HAP-1 (cell line): ENCODE results near the gene PDE8A.
"Not testable (repeated sequence)": the region's sequence is repeated elsewhere in the genome, so short reads cannot be mapped to it uniquely, and the experiment has no call there.

Source experiments
- DNase-seq, 2 experiments: peaks; one replicate each; pipeline ENCODE4 v3.0.0-alpha.2; 2016 to 2020; ENCODE audit warnings: low spot score in 2 of 2
- H3K27me3 ChIP-seq: fragments of 250-450 bp; sonication (Bioruptor Pico); 2 replicates; pipeline ENCODE4 v1.5.1; 2020; ENCODE audit warnings: low read depth, mild to moderate bottlenecking, moderate library complexity
- H3K36me3 ChIP-seq: fragments of 250-450 bp; sonication (Bioruptor Pico); replicated peaks from 2 replicates; pipeline ENCODE4 v1.5.1; 2020; ENCODE audit warnings: mild to moderate bottlenecking
- H3K4me1 ChIP-seq: fragments of 250-450 bp; sonication (Bioruptor Pico); 2 replicates; pipeline ENCODE4 v1.5.1; 2020; ENCODE audit warnings: mild to moderate bottlenecking
- H3K4me3 ChIP-seq: fragments of 250-450 bp; sonication (Bioruptor Pico); 2 replicates; pipeline ENCODE4 v1.5.1; 2020; ENCODE audit warnings: mild to moderate bottlenecking, moderate library complexity
- H3K9me3 ChIP-seq: fragments of 250-450 bp; sonication (Bioruptor Pico); 2 replicates; pipeline ENCODE4 v1.5.1; 2020; ENCODE audit warnings: mild to moderate bottlenecking, moderate library complexity
- in situ Hi-C: fragments of 300-500 bp; cut with MboI; formaldehyde crosslinking; loops from 3 replicates; pipeline ENCODE4 v1.14.3; 2020; ENCODE audit warnings: low sequenced_read_pairs, inconsistent platforms, mixed read lengths

The PDE8A gene

DNA sequence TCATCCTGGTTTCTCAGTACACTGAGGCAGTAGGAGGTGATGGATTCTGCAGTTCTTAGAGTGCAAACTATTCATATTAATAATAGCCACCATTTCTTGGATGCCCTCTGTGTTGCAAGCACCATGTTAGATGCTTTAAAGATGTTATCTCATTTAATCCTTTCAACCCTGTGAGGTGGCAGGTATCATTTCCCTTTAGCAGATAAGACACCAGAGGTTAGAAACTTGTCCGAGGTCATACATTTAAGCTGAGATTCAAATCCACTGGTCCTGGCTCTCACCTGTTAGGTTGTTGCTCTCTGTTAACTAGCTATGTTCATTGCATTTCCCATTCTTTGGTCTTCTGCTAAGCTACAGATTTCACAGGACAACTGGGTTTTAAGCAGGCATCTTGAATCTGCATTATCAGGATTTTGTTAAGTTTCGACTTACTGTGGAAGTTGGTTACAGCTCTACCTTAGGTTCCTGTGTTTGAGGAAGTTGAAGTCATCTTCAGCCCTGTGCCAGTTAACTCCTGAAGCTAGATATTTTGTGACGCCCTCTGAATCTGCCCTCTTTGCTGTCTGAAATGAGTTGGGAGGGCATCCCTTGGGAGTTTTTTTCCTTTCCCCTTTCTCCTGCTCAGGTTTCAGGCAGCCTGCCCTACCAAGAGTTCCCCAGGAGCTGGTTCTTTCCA, 6.4 kb downstream of the PDE8A start:
- Histone ChIP-seq H3K4me1 (peaks cover 33% of the 10 kb centered on the region), H3K36me3 (peaks cover 5% of the 10 kb centered on the region; the same call in 1 of the 2 replicates), H3K27me3 (no peaks in the 10 kb centered on the region), H3K9me3 (no peaks in the 10 kb centered on the region), H3K4me3 (no peak overlapping the region)
- no peak for DNase-seq
- in situ Hi-C loops, result no loop called here

- peaks cover 24% of the 10 kb centered on the region for H3K4me1 ChIP-seq
- in situ Hi-C loops, result no loop called here
- no peak overlapping the region for H3K4me3 ChIP-seq
- H3K27me3 ChIP-seq, result no peaks in the 10 kb centered on the region
- DNase-seq, result no peak
- peaks cover 5% of the 10 kb centered on the region; the same call in 1 of the 2 replicates for H3K36me3 ChIP-seq
- no peaks in the 10 kb centered on the region for H3K9me3 ChIP-seq
Observed at GRCh38 chr15:84988909-84989644, 7.4 kb downstream of the PDE8A start.

DNA sequence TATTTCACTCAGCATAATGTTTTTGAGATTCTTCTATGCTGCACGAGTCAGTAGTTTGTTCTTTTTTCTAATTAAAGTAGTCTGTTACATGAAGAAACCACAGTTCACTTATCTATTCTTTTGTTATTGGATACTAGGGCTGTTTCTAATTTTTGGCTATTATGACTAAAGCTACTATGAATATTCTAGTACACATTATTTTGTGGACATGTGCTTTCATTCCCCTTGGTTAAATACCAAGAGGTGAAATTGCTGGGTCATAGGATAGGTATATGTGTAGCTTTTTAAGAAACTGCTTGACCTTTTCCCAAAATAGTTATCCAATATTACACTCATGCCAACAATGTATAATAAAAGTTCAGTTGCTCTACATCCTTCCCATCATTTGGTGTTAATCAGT, 8.9 kb downstream of the PDE8A start:
- H3K27me3 ChIP-seq, result no peaks in the 10 kb centered on the region
- peak in 1 of 2 experiments; percentile 32 for DNase-seq
- H3K4me1 ChIP-seq, result peaks cover 13% of the 10 kb centered on the region
- in situ Hi-C loops, result no loop called here
- no peaks in the 10 kb centered on the region for H3K9me3 ChIP-seq
- H3K36me3 ChIP-seq, result peaks cover 5% of the 10 kb centered on the region; the same call in 1 of the 2 replicates
- no peak overlapping the region for H3K4me3 ChIP-seq

DNA sequence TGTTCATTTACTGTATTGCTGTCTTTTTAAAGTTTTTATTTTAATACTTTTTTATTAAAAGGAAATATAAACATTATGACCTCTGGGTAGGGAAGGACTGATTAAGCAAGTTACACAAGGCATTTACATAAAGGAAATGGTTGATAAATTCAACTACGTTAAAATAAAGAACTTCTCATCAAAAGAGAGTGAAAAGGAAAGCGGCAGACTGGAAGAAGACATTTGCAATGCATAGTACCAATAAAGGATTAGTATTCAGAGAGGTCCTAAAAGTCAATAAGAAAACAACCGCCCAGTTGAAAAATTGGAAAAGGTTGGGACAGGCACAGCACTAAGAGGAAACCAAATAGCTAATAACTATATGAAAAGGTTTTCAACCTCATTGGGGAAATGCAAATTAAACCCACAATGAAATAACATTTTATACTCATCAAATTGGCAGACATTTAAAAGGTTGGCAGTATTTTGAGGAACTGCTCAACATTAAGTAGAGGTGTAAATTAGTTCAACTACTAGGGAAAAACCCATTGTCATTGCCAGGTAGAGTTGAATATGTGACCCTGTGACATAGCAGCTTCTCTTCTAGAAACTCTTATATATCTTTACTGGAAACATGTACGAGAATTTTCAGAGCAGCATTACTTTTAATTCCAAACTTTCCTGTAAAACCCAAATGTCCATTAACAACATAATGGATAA, 9.5 kb downstream of the PDE8A start:
- DNase-seq, result peak in 1 of 2 experiments; percentile 54
- no peaks in the 10 kb centered on the region for H3K27me3 ChIP-seq
- no peaks in the 10 kb centered on the region for H3K9me3 ChIP-seq
- in situ Hi-C loops, result no loop called here
- H3K36me3 ChIP-seq, result peaks cover 5% of the 10 kb centered on the region; the same call in 1 of the 2 replicates
- H3K4me3 ChIP-seq, result no peak overlapping the region
- peaks cover 13% of the 10 kb centered on the region for H3K4me1 ChIP-seq

- no peak for DNase-seq
- Histone ChIP-seq H3K4me3 (no peak overlapping the region), H3K27me3 (no peaks in the 10 kb centered on the region), H3K36me3 (peaks cover 5% of the 10 kb centered on the region; the same call in 1 of the 2 replicates), H3K4me1 (peaks cover 13% of the 10 kb centered on the region), H3K9me3 (no peaks in the 10 kb centered on the region)
- in situ Hi-C loops, result no loop called here
Observed at GRCh38 chr15:84992157-84992944, 10.7 kb downstream of the PDE8A start.

DNA sequence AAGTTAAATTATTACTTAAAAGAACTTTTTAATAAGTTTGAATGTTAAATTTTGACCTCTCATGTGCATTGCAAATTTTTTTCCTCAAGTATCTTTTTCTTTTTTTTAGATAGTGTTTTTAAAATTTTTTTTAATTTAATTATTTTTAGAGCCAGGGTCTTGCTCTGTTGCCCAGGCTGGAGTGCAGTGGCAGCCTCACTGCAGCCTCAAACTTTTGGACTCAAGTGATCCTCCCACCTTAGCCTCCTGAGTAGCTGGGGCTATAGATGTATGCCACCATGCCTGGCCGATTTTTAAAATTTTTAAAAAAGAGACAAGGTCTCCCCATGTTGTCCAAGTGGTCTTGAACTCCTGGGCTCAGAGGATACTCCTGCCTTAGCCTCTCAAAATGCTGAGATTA, 14.4 kb downstream of the PDE8A start:
- in situ Hi-C loops, result no loop called here
- H3K4me3 ChIP-seq, result no peak overlapping the region
- H3K4me1 ChIP-seq, result peaks cover 4% of the 10 kb centered on the region
- no peaks in the 10 kb centered on the region for H3K27me3 ChIP-seq
- H3K9me3 ChIP-seq, result no peaks in the 10 kb centered on the region
- peaks cover 4% of the 10 kb centered on the region; the same call in 1 of the 2 replicates for H3K36me3 ChIP-seq
- DNase-seq, result no peak

DNA sequence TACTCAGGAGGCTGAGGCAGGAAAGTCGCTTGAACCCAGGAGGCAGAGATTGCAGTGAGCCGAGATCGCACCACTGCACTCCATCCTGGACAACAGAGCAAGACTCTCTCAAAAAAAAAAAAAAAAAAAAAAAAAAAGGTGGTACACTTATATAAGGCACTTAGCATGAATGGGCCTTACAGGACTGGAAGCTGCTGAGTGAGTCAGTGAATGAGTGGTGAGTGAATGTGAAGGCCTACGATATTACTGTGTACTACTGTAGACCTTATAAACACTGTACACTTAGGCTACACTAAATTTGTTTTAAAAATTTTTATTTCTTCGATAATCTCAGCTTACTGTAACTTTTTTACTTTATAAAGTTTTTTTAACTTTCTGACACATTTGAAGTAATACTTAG, 15.1 kb downstream of the PDE8A start:
- H3K36me3 ChIP-seq, H3K4me1 ChIP-seq, DNase-seq, H3K4me3 ChIP-seq, H3K9me3 ChIP-seq, in situ Hi-C loops, H3K27me3 ChIP-seq: not testable (repeated sequence)

GRCh38 chr15:84997214-84997613, 15.6 kb downstream of the PDE8A start:
- DNase-seq, result not testable (repeated sequence)

DNA sequence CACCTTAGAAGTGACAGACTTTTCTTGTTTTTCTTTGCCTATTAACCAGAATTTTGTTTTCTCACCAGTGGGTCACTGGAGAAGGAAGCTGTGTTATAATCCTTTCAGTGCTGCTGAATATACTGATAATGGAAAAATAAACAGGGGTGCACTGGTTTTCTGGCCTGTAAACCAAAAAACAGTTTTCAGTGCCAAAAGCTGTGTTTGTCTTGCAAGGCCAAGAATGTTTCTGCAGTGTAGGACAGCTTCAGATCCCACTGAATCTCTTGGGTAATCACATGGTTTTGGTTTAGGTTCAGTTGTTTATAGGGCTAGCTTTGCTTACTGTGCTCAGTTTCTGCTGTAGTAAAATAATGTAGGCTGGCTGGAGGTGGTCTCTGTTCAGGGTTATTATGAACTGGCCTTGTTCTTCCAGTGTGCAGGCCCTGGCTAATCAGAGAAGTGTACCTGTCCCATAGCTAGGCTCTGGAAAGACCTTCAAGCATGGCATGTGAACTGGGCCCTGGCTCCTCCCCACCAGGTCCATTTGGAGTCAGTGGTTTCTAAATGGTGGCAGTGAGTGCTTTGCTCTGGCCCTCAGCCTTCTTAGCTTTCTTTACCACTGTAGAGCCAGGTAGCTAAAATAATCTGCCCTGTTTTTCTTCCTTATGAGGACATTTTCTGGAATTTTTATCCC, 18.7 kb downstream of the PDE8A start:
- peaks cover 10% of the 10 kb centered on the region for H3K4me1 ChIP-seq
- no peaks in the 10 kb centered on the region; the same call in 1 of the 2 replicates for H3K36me3 ChIP-seq
- H3K9me3 ChIP-seq, result no peaks in the 10 kb centered on the region
- in situ Hi-C loops, result no loop called here
- no peak overlapping the region for H3K4me3 ChIP-seq
- H3K27me3 ChIP-seq, result no peaks in the 10 kb centered on the region
- DNase-seq, result no peak

More at GRCh38 chr15:84997214-84997613, 15.6 kb downstream of the PDE8A start:
- H3K4me1 ChIP-seq, H3K27me3 ChIP-seq, in situ Hi-C loops, H3K9me3 ChIP-seq, H3K36me3 ChIP-seq, H3K4me3 ChIP-seq: not testable (repeated sequence)

DNA sequence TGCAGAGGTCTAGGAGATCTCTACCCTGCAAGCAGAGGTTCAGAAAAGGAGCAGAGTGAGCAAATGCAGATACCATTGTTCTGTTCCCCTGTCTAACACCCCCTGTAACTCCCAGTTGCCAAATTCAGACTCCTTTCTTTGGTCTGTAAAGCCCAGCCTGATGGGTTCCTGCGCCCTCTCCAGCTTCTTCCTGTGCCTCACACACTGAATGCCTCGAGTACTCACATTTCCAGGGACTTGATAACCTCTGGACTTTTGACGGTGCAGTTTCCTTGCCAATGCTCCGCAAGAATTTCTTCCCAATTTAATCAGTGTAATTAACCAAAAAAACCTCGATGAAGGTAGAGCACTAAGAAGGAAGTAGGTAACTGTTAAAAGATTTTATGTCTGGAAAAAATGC, 19.3 kb downstream of the PDE8A start:
- Histone ChIP-seq H3K27me3 (no peaks in the 10 kb centered on the region), H3K4me1 (peaks cover 10% of the 10 kb centered on the region), H3K4me3 (no peak overlapping the region), H3K9me3 (no peaks in the 10 kb centered on the region), H3K36me3 (no peaks in the 10 kb centered on the region; the same call in 1 of the 2 replicates)
- DNase-seq, result no peak
- in situ Hi-C loops, result no loop called here

DNA sequence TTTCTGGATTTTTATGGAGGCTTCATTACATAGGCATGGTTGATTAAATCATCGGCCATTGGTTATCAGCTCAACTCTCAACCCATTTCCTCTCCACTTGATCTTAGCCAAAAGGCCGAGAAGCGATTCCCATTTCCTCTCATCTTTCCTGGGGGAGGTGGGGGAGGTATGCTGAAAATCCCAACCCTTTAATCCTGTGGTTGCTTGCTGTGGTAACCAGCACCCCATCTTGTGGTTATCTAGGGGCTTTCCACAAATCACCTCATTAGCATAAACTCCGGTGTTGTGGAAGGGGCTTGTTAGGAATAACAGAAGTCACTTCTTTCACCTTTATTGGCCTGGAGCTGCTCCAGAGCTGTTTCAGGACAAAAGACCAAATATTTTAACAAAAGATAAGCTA, 20.9 kb downstream of the PDE8A start:
- Histone ChIP-seq H3K27me3 (no peaks in the 10 kb centered on the region), H3K4me3 (no peak overlapping the region), H3K4me1 (peaks cover 10% of the 10 kb centered on the region), H3K9me3 (no peaks in the 10 kb centered on the region), H3K36me3 (no peaks in the 10 kb centered on the region; the same call in 1 of the 2 replicates)
- in situ Hi-C loops, result no loop called here
- DNase-seq, result no peak

DNA sequence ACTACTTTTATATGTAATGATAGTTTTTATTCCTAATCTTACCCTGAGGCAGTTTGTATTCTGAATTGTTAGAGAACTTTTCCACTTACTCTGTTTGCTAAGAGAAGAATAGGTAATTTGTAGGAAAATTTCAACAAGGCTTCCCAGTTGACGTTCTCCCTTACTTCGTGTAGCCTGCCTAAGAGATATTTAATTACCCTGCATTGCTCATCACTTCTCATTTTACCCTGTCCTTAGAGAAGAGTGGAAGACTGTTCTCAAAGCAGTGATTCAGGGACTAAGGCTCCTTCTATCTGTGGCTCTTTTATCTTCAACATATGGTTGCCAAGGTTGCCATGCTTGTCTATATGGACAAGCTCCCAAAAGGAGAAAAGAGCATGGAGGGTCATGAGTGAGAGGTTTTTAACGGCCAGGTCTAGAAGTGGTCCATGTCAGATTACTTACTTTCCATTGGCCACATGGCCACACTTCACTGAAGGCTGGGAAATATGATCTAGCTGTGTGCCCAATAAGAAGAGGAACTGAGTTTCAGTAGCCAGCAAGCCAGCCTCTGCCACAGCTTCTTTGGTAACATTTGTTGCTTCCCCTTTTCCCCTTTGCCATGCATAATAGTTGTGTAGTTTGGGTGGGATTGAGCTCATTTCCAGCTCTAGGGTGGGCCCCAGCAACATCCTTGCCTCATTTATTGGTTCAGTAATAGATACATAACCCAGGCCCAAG, 22.1 kb downstream of the PDE8A start:
- H3K27me3 ChIP-seq, result no peaks in the 10 kb centered on the region
- peaks cover 10% of the 10 kb centered on the region for H3K4me1 ChIP-seq
- peak in 1 of 2 experiments; percentile 42 for DNase-seq
- no peaks in the 10 kb centered on the region for H3K9me3 ChIP-seq
- in situ Hi-C loops, result no loop called here
- H3K4me3 ChIP-seq, result no peak overlapping the region
- no peaks in the 10 kb centered on the region; the same call in 1 of the 2 replicates for H3K36me3 ChIP-seq
